OCI-LY1 (cell line): Measurements from ENCODE around the gene KCNK3.

ENCODE experiments used
- CTCF ChIP-seq: fragments of 200-600 bp; sonication (generic), shearing (Covaris generic); IDR thresholded peaks from 2 replicates; pipeline ENCODE4 v1.5.1; 2017; ENCODE audit warnings: mild to moderate bottlenecking, antibody characterized with exemption, low read length, moderate library complexity, mixed read lengths
- EZH2 ChIP-seq: fragments of 200-600 bp; sonication (generic), shearing (Covaris generic); IDR thresholded peaks from 2 replicates; pipeline ENCODE4 v1.8.0; 2017; ENCODE audit warnings: borderline replicate concordance, mixed run types, mild to moderate bottlenecking, antibody characterized with exemption, low read length, moderate library complexity, mixed read lengths

GRCh38 chr2:26756337-26756736 is 63.8 kb downstream of the KCNK3 start:
- TF ChIP-seq CTCF (no peak), EZH2 (no peak)
